HG03558 (cell line): Measurements from ENCODE around the gene DOCK1.

Experiments used
- ATAC-seq: cut with Tn5 transposase; IDR thresholded peaks from one replicate; pipeline ENCODE4 v1.9.1; 2021; ENCODE audit warnings: moderate number of reproducible peaks; ENCODE audit not compliant: unreplicated experiment; ENCODE audit errors: extremely low read depth

DOCK1 gene

DNA sequence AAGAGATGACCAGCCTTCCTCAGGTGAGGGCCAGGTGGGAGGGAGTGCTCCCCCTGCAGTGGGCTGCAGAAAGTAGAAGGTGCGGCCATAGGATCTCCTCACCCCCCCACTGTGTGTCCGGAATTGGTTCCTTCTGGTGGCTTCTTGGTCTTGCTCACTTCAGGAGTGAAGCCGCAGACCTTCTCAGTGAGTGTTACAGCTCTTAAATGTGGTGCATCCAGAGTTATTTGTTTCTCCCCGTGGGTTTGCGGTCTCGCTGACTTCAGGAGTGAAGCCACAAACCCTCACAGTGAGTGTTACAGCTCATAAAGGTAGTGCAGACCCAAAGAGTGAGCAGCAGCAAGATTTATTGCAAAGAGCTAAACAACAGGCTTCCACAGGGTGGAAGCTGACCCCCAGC is 553.6 kb downstream of the DOCK1 start:
- ATAC-seq = no peak

GRCh38 chr10:127459918-127460317 is 554.7 kb downstream of the DOCK1 start:
- no peak for ATAC-seq

DNA sequence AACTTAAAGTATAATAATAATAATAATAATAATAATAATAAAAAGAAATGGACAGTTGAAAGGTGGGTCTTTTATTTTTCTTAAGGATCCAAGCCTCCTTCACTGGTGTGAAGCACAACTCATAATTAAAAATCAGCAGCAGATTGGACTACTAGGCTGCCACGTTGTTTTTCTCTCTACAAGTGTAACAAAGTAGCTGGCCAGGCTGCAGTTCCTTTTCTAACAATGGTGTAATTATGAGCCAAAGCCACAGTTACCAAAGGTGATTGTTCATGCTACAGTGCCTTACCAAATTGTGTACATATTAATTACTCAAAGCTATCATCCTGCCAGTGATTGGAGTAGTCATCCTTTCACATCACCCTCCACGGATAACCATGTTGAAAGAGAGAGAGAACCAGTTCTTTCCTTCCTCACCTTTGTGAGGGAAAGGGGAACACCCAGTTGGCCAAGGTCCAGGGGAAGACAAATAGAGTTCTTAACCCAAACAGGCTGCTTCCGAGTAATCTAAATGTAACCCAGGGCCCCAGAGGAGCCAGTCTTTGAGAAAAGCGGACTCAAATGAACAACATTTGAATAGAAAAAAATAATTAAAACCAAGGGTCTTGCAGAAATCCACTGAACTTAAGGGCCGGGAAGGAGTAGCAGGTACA is 557.5 kb downstream of the DOCK1 start:
- no peak for ATAC-seq

- no peak for ATAC-seq
These were observed 558.3 kb downstream of the DOCK1 start for GRCh38 chr10:127463548-127463947.

DNA sequence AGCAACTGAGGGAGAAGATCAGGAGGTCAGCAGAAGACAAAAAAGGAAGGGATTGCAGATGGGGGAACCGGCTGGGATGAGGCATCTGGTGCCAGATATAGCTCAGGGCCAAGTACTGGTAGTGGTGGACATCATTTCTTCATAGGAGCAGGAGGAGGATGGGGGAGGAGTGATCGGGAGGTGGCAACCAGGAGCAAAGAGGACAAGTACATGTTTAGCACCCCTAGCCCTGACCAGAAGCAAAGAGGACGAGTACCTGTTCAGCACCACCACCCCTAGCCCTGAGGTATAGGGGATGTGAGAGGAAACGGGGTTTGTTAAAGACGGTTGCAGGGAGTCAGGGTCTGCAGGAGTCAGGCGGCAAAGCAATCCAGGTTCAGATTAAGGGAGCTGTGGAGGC is 559.3 kb downstream of the DOCK1 start:
- no peak for ATAC-seq

DNA sequence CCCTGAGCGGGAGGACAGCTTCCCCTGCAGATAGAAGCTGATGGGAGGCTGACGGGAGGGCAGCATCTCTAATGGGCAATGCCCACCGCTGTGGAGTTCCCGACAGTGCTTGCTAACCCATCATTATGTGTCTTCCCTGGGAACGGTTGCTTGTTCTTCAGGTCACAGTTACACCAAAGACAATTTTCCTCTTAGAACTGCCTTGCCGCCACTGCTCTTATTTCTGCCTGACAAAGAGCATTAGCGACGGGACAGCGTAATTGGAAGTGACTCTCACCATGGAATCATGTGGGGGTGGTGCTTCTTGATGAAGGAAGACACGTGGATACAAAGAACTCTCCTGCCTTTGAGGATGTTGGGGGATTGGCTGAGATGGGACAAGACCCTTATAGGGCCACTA is 562.6 kb downstream of the DOCK1 start:
- ATAC-seq = no peak

DNA sequence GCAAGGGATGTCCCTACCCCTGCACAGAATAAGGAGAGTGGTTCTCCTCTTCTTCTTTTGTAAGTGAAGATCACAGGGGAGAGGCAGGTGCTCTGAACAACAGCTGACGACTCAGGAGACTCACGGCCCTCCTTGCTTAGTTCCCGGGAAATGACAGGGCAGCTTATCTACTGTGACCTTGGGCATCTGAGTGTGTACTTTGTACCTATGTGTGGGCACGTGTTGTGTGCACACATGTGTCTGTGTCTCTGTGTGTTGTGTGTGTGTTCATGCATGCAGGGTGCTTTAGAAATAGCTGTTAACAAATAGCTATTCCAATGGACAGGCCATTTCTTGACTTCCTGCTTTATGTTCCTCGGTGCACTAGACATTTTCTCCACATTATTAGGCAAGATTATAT is 563.4 kb downstream of the DOCK1 start:
- no peak for ATAC-seq

- ATAC-seq = no peak
These were observed 565.7 kb downstream of the DOCK1 start for GRCh38 chr10:127470911-127471310.

- no peak for ATAC-seq
These were observed 567.7 kb downstream of the DOCK1 start for GRCh38 chr10:127472976-127473375.

GRCh38 chr10:127474501-127474900 is 569.3 kb downstream of the DOCK1 start:
- no peak for ATAC-seq

GRCh38 chr10:127485153-127485857 is 580.1 kb downstream of the DOCK1 start:
- ATAC-seq = no peak

DNA sequence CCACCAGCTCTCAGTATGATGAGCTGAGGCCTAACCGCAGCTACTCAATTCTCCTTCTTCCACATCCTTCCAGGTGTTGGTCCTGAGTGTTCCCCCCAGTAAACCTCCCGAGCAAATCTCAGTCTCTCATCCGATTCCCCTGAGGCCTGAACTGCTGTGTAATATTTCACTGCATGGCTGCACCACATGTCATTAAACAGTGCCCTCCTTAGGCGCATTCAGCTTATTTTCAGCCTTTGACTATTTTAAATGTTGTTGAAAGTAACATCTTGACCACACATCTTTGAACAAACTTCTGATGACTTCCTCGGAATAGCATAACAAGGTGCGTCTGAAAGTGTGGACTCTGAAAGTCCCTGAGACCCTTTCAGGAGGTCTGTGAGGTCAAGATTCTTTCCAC is 581.1 kb downstream of the DOCK1 start:
- ATAC-seq = no peak

DNA sequence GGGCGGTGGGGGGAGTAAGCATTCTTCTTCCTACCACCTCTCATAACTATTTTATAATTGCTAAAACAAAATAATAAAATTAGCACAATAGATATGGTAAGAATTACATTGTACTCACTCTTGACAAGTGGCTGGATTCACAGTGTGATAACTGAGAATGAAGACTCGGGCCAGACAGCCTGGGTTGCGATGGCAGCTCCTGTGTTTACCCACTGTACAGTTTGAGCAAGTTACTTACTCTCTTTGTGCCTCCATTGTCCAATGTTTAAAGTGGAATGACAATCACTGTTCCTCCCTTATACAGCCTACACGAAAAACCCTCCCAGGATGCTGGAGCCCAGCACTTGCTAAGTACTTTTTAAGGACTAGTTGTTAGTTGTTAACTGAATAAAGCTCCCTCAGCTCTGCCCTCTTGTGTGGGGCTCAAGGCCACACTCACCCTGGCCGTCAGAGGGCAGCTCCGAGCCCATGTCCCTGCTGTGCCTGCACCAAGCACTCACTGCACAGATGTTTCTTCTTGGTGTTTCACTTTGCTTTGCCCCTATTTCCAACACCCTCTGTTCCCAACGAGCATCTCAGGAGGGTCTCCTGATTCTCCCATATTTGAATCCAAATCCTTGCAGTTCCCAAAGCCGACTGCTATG is 587.5 kb downstream of the DOCK1 start:
- ATAC-seq = no peak

DNA sequence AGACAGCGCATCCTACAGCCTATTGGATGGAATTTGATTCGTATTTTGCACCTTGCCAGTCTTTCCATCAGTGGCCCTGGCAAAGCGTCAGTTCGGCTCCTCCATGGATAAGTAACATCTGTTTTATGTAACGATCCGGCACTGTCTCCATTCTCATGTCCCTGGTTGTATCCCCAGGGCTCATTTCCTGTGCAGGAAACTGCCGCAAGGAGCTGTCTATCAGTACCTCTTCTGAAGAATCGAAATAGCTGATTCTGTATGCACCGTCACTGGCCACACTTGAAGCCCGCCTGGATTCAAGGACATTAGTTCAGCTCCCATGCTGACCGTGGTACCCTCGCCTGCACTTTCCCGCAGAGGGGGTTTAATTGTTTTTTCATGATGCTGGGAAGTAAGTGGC is 590.8 kb downstream of the DOCK1 start:
- no peak for ATAC-seq

- no peak for ATAC-seq
These were observed 592.5 kb downstream of the DOCK1 start for GRCh38 chr10:127497685-127498084.

DNA sequence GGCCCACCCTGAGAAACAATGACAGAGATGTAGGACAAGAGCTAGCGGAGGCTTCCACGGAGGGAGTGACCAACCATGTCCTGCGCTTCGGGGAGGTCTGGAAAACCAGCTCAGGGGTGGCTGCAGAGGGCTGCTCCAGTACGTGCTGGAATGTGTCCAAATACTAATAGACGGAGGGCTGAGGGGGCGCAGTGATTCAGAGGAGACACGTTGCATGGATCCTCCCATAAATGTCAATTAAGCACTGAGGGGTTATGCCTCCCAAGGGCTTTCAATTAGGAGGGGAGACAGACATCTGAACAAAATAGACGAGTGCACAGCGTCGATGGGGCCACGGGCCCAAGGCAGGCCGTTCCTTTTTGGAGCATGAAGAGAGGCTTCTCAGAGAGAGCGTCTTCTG is 592.9 kb downstream of the DOCK1 start:
- ATAC-seq = no peak

DNA sequence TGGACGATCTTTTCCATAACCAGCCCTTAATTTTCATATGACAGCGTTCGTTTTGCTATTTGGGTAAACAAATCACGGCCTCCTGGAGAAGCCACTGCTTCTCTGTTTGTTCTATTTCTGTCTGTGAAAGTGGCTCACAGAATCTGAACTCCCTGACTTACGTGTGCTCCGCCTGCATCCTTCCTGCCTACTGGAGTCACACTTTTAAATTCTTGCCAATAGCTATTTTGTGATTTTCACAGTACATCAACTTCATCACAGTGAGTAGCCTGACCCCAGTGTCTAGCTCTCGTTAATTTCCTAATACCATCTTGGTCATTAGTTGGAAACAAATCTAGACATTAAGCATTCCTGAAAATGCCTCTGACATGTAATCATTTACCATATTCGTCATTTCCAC is 594.9 kb downstream of the DOCK1 start:
- no peak for ATAC-seq
